ENCODE data around the gene FZD1. TPM values are rescaled to one million over a fixed set of nuclear protein-coding genes. Genes with fewer than 3 reads are reported as not detected.

Gene FZD1
- total and polyA plus RNA-seq, 10 donors, result 0.61 to 7.7 (median 4.3) TPM

DNA sequence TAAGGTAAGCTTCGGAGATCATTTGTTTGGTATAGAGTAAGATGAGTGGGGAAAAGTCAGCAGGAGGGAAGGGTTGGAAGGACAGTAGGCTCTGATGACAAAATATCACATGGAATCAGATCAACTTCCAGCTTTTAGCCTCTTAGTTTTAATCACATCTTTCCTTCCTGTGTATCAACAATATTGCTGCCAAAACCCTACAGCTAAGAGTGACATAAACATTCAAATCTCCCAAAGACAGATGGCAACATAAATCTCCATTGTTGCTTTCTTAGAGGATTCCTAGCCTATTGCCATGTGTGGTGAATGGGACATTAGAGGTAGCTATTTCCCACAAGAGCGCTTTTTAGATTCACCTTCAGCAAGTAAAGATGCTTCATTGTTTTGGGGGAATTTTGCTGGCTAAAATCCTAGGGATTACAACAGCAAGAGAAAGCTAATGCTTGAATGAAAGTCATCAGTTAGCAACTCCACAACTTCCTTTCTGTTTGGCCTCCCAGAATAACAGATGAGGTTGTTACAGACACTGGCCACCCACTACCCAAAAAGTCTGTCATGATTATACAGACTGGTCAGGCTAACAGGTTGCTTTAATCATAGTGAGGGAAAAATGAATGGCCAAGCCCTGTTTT, 35.2 kb upstream of the FZD1 start:
- no peak overlapping the region for H3K27ac ChIP-seq
- no peaks in the 10 kb centered on the region for H3K4me1 ChIP-seq
- intact Hi-C loops (cut with DNase I; ENCODE audit: low total_unique reads), result no loop called here
- H3K27me3 ChIP-seq (replicated peaks in 1 of 7), result no peaks in the 10 kb centered on the region
- H3K4me3 ChIP-seq, result no peak overlapping the region
- H3K36me3 ChIP-seq, result no peaks in the 10 kb centered on the region
- no peaks in the 10 kb centered on the region for H3K9me3 ChIP-seq
- TF ChIP-seq POLR2AphosphoS5 (IDR thresholded peaks at IDR 0.05), result no peak
- TF ChIP-seq, protein P1, sequence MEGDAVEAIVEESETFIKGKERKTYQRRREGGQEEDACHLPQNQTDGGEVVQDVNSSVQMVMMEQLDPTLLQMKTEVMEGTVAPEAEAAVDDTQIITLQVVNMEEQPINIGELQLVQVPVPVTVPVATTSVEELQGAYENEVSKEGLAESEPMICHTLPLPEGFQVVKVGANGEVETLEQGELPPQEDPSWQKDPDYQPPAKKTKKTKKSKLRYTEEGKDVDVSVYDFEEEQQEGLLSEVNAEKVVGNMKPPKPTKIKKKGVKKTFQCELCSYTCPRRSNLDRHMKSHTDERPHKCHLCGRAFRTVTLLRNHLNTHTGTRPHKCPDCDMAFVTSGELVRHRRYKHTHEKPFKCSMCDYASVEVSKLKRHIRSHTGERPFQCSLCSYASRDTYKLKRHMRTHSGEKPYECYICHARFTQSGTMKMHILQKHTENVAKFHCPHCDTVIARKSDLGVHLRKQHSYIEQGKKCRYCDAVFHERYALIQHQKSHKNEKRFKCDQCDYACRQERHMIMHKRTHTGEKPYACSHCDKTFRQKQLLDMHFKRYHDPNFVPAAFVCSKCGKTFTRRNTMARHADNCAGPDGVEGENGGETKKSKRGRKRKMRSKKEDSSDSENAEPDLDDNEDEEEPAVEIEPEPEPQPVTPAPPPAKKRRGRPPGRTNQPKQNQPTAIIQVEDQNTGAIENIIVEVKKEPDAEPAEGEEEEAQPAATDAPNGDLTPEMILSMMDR (IDR thresholded peaks at IDR 0.05 in 8 of 11, conservative IDR thresholded peaks at IDR 0.05 in 3 of 11), result no peak
- TF ChIP-seq POLR2A (IDR thresholded peaks at IDR 0.05), result no peak
- 79 to 97% (median 88%) methylated on average over 2 of the region's 2 CpGs for WGBS, 5 donors
- DNase-seq, result no peak

DNA sequence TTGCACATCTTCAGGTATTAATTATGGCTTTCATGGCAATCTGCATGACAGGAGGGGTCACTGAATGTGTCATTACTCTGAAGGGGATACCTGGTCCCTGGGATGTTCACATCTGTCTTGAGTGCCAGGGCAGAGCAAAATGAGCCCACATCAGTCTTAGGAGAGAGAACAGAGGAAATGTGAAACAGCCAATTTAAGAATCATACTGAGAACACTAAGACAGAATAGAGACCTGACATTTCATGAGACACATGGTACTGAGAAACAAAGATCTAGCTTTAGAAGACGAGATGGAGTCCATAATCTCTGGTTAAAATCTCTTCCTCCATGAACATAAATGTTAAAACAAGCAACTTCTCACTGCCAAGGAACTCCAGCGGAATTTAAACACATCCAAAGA, 34.1 kb upstream of the FZD1 start:
- WGBS, 5 donors, result 77 to 86% (median 79%) methylated on average over 2 of the region's 2 CpGs
- TF ChIP-seq POLR2A (IDR thresholded peaks at IDR 0.05), result no peak
- TF ChIP-seq, protein P1 (IDR thresholded peaks at IDR 0.05 in 8 of 11, conservative IDR thresholded peaks at IDR 0.05 in 3 of 11), result no peak
- no peak for TF ChIP-seq POLR2AphosphoS5 (IDR thresholded peaks at IDR 0.05)
- H3K4me3 ChIP-seq, result no peak overlapping the region
- no peak overlapping the region for H3K27ac ChIP-seq
- H3K4me1 ChIP-seq, result no peaks in the 10 kb centered on the region
- no peaks in the 10 kb centered on the region for H3K9me3 ChIP-seq
- intact Hi-C loops (cut with DNase I; ENCODE audit: low total_unique reads), result no loop called here
- no peaks in the 10 kb centered on the region for H3K36me3 ChIP-seq
- no peak for DNase-seq
- no peaks in the 10 kb centered on the region for H3K27me3 ChIP-seq (replicated peaks in 1 of 7)

DNA sequence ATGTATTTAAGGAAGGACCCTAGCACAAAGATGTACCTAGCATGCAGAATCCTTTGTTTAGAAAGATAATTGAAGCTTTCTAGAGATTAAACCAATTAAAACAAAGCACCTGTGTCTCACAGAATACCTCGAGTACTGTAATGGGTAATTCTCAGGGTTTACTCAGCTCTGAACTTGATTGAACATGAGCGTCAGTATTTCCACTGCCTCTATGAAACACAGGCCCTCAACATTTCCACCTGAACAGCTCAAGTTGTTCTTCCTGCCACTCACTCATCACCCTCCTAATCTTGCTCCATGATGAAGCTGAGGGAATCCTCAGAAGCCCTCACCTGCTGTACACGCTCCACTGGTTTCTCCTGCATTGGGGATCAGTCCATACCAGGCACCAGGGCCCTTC, 33.7 kb upstream of the FZD1 start:
- Histone ChIP-seq H3K27ac (no peak overlapping the region), H3K4me3 (no peak overlapping the region), H3K36me3 (no peaks in the 10 kb centered on the region), H3K4me1 (no peaks in the 10 kb centered on the region), H3K27me3 (replicated peaks in 1 of 7) (no peaks in the 10 kb centered on the region), H3K9me3 (no peaks in the 10 kb centered on the region)
- intact Hi-C loops (cut with DNase I; ENCODE audit: low total_unique reads), result no loop called here
- TF ChIP-seq, protein P1 (IDR thresholded peaks at IDR 0.05 in 8 of 11, conservative IDR thresholded peaks at IDR 0.05 in 3 of 11), result no peak
- no peak for TF ChIP-seq POLR2A (IDR thresholded peaks at IDR 0.05)
- no peak for TF ChIP-seq POLR2AphosphoS5 (IDR thresholded peaks at IDR 0.05)
- DNase-seq, result no peak
- WGBS, 5 donors, result 69 to 94% (median 86%) methylated on average over 3 of the region's 3 CpGs

DNA sequence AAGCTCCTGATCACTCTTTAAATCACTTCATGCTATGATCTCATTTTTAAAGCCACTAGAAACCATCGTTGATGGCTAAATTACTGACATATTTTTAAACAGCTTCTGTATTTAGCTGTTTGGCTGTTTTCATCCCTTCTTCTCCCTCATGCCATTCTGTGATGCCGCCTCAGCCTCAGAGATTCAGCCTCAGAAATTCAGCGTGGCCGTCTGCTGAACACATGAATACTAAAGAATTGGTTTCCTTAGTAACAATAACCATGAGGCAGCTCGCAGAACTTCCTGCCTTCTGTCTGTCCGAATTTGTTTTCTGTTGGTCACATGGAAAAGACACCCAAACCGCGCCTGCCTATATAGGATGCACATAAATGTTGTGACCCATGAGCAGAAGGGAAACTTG, 31.0 kb upstream of the FZD1 start:
- Histone ChIP-seq H3K4me1 (no peaks in the 10 kb centered on the region), H3K27ac (no peak overlapping the region), H3K27me3 (replicated peaks in 1 of 7) (no peaks in the 10 kb centered on the region), H3K36me3 (no peaks in the 10 kb centered on the region), H3K9me3 (no peaks in the 10 kb centered on the region), H3K4me3 (no peak overlapping the region)
- no peak for DNase-seq
- WGBS, 5 donors, result 64 to 76% (median 68%) methylated on average over 8 of the region's 8 CpGs
- intact Hi-C loops (cut with DNase I; ENCODE audit: low total_unique reads), result no loop called here
- TF ChIP-seq, protein P1 (IDR thresholded peaks at IDR 0.05 in 8 of 11, conservative IDR thresholded peaks at IDR 0.05 in 3 of 11), result no peak
- TF ChIP-seq POLR2AphosphoS5 (IDR thresholded peaks at IDR 0.05) (no peak), POLR2A (IDR thresholded peaks at IDR 0.05) (no peak)
